ENCODE data around the gene KRT16. TPM values are rescaled to one million over a fixed set of nuclear protein-coding genes. Genes with fewer than 3 reads are reported as not detected.

KRT16 gene
- total RNA-seq, 1 donor from 2014 or later = 0.52 TPM

Other genes with a start within 250 kb of the KRT16 start
- gene KRT33B, start 243.0 kb downstream of the KRT16 start, total RNA-seq = not detected
- not detected for gene KRT34, start 230.5 kb downstream of the KRT16 start, total RNA-seq
- 3.1 TPM for gene KRT31, start 215.2 kb downstream of the KRT16 start, total RNA-seq
- gene KRT37, start 188.2 kb downstream of the KRT16 start, total RNA-seq = not detected
- gene KRT38, start 171.8 kb downstream of the KRT16 start, total RNA-seq = not detected
- not detected for gene KRT32, start 145.4 kb downstream of the KRT16 start, total RNA-seq
- gene KRT35, start 131.6 kb downstream of the KRT16 start, total RNA-seq = not detected
- not detected for gene KRT36, start 122.9 kb downstream of the KRT16 start, total RNA-seq
- not detected for gene KRT13, start 107.2 kb downstream of the KRT16 start, total RNA-seq
- not detected for gene KRT15, start 93.9 kb downstream of the KRT16 start, total RNA-seq
- not detected for gene KRT19, start 84.5 kb downstream of the KRT16 start, total RNA-seq
- not detected for gene KRT9, start 40.7 kb downstream of the KRT16 start, total RNA-seq
- gene KRT14, start 25.9 kb downstream of the KRT16 start, total RNA-seq = 1.0 TPM
- gene KRT17, start 11.8 kb upstream of the KRT16 start, total RNA-seq = 2.1 TPM
- 100 TPM for gene EIF1, start 76.1 kb upstream of the KRT16 start, total RNA-seq
- gene GAST, start 99.6 kb upstream of the KRT16 start, total RNA-seq = not detected
- not detected for gene HAP1, start 121.9 kb upstream of the KRT16 start, total RNA-seq
- gene JUP, start 173.9 kb upstream of the KRT16 start, total RNA-seq = 24.5 TPM
- gene P3H4, start 199.2 kb upstream of the KRT16 start, total RNA-seq = 31.8 TPM
- gene FKBP10, start 200.2 kb upstream of the KRT16 start, total RNA-seq = 76.2 TPM
- 32.4 TPM for gene NT5C3B, start 223.5 kb upstream of the KRT16 start, total RNA-seq
- not detected for gene KLHL10, start 225.1 kb upstream of the KRT16 start, total RNA-seq

Data from skeletal muscle tissue (tissue), 1 donor.